ENCODE results near the gene CDK5RAP2.

The CDK5RAP2 gene

GRCh38 chr9:120539951-120540350 is 40.0 kb downstream of the CDK5RAP2 start:
- no peak for DNase-seq (ENCODE audit: low read depth in 1 of 2, low spot score in 1 of 2)
- H3K4me3 ChIP-seq (replicated peaks; ENCODE audit: insufficient read depth, low read length) = no peak overlapping the region
- H3K27me3 ChIP-seq (ENCODE audit: insufficient read depth, poor library complexity, severe bottlenecking) = no peaks in the 10 kb centered on the region
- H3K27ac ChIP-seq (replicated peaks) = no peak overlapping the region
- no peak for TF ChIP-seq GABPA (IDR thresholded peaks at IDR 0.05; ENCODE audit: low read depth)
- no peak for TF ChIP-seq SPI1 (IDR thresholded peaks at IDR 0.05; ENCODE audit: borderline replicate concordance, low read depth)
- no peak for TF ChIP-seq REST (IDR thresholded peaks at IDR 0.05; ENCODE audit: insufficient replicate concordance, low read depth)
- no peak for TF ChIP-seq POLR2AphosphoS5 (IDR thresholded peaks at IDR 0.05; ENCODE audit: low read depth)
- no peak for TF ChIP-seq CTCF (IDR thresholded peaks at IDR 0.05; ENCODE audit: insufficient read depth, low read length)

GRCh38 chr9:120538339-120538738 is 41.6 kb downstream of the CDK5RAP2 start:
- DNase-seq (ENCODE audit: low read depth in 1 of 2, low spot score in 1 of 2) = no peak
- no peak overlapping the region for H3K27ac ChIP-seq (replicated peaks)
- no peak for TF ChIP-seq POLR2AphosphoS5 (IDR thresholded peaks at IDR 0.05; ENCODE audit: low read depth)
- TF ChIP-seq SPI1 (IDR thresholded peaks at IDR 0.05; ENCODE audit: borderline replicate concordance, low read depth) = no peak
- TF ChIP-seq GABPA (IDR thresholded peaks at IDR 0.05; ENCODE audit: low read depth) = no peak
- no peak for TF ChIP-seq REST (IDR thresholded peaks at IDR 0.05; ENCODE audit: insufficient replicate concordance, low read depth)
- TF ChIP-seq CTCF (IDR thresholded peaks at IDR 0.05; ENCODE audit: insufficient read depth, low read length) = no peak

GRCh38 chr9:120536949-120537640 is 42.9 kb downstream of the CDK5RAP2 start:
- H3K27me3 ChIP-seq (ENCODE audit: insufficient read depth, poor library complexity, severe bottlenecking) = no peaks in the 10 kb centered on the region
- DNase-seq (ENCODE audit: low read depth in 1 of 2, low spot score in 1 of 2) = no peak
- TF ChIP-seq REST (IDR thresholded peaks at IDR 0.05; ENCODE audit: insufficient replicate concordance, low read depth) = no peak
- no peak for TF ChIP-seq GABPA (IDR thresholded peaks at IDR 0.05; ENCODE audit: low read depth)
- no peak for TF ChIP-seq POLR2AphosphoS5 (IDR thresholded peaks at IDR 0.05; ENCODE audit: low read depth)
- TF ChIP-seq SPI1 (IDR thresholded peaks at IDR 0.05; ENCODE audit: borderline replicate concordance, low read depth) = no peak
- H3K27ac ChIP-seq (replicated peaks) = no peak overlapping the region
- H3K4me3 ChIP-seq (replicated peaks; ENCODE audit: insufficient read depth, low read length) = no peak overlapping the region

More at GRCh38 chr9:120538339-120538738, 41.6 kb downstream of the CDK5RAP2 start:
- Histone ChIP-seq H3K27me3 (ENCODE audit: insufficient read depth, poor library complexity, severe bottlenecking) (no peaks in the 10 kb centered on the region), H3K4me3 (replicated peaks; ENCODE audit: insufficient read depth, low read length) (no peak overlapping the region)
